ENCODE data around the gene PPBP.
A peak's percentile ranks its signal among the peaks of the same experiment; 100 is the strongest.

The PPBP gene, protein sequence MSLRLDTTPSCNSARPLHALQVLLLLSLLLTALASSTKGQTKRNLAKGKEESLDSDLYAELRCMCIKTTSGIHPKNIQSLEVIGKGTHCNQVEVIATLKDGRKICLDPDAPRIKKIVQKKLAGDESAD

DNA sequence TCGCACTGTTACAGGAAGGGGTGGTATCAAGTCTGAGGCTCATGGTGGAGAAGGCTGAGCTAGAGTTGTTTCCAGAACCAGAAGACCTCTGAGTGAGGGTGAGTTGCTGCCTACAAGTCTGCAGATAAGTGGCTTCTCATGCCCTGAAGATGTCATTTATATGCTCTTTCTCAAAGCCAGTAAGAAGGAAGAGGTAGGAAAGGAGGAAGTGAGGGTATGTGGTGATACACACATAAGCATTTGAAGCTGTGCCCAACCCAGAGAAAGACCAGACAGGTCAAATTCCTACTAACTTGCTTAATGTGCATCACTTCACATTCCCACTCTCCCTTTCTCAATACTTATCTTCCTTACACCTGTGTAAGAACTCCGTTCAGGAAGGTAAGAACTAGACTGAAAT lies at the start of gene PPBP:
PPBP (minus strand) TSS at position 130 of the 400 bp plus-strand sequence; CDS start at position 43, 87 bp downstream.
- no peak for DNase-seq (ENCODE audit: low read depth)
- H3K4me3 ChIP-seq (ENCODE audit: low read depth, low read length), result no peak within 1 kb of the TSS
- TF ChIP-seq, protein P1, sequence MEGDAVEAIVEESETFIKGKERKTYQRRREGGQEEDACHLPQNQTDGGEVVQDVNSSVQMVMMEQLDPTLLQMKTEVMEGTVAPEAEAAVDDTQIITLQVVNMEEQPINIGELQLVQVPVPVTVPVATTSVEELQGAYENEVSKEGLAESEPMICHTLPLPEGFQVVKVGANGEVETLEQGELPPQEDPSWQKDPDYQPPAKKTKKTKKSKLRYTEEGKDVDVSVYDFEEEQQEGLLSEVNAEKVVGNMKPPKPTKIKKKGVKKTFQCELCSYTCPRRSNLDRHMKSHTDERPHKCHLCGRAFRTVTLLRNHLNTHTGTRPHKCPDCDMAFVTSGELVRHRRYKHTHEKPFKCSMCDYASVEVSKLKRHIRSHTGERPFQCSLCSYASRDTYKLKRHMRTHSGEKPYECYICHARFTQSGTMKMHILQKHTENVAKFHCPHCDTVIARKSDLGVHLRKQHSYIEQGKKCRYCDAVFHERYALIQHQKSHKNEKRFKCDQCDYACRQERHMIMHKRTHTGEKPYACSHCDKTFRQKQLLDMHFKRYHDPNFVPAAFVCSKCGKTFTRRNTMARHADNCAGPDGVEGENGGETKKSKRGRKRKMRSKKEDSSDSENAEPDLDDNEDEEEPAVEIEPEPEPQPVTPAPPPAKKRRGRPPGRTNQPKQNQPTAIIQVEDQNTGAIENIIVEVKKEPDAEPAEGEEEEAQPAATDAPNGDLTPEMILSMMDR (conservative IDR thresholded peaks at IDR 0.05; ENCODE audit: low read depth, low read length), result no peak

DNA sequence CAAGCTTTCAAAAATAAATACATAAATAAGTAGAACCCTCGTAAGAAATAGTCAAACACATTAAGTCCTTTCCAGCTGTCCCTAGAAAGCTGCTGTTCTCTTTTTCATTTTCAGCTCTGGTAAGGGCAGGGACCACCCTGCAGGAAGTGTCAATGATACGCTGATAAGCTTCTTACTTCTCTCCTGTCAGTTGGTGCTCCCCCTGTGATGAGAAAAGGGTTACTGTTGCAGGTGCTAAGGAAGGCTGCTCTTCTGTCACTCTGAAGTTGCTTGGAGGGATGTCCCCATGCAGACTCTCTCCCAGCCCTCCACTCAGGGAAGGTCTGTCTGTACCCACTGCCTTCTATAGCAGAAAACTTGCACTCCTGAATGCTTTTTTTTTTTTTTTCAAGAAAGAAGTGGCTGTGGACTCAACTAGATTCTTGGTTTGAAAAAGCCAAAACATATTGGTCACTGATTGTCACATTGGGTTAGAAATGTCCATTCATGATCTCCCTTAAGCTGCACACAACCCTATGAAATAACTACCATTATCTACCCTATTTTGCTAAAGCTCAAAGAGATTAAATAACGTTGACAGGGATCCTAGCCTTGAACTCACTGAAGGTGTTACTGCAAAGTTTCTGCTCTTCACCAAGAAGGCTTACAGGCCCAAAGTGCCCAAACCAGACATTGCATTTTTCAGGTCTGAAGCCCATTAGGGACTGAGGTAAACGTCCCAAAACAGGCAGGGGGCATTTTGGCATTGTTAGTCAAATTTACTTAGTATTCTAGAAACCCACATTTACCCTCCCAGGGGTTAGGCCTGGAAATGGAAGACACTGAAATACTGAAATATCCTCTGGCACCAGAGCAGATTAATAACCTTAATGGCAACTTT lies 49.3 kb upstream of the PPBP start:
- DNase-seq (ENCODE audit: low read depth), result no peak
- H3K4me3 ChIP-seq (ENCODE audit: low read depth, low read length), result peak overlapping the region; percentile 82
- TF ChIP-seq, protein P1 (conservative IDR thresholded peaks at IDR 0.05; ENCODE audit: low read depth, low read length), result no peak

DNA sequence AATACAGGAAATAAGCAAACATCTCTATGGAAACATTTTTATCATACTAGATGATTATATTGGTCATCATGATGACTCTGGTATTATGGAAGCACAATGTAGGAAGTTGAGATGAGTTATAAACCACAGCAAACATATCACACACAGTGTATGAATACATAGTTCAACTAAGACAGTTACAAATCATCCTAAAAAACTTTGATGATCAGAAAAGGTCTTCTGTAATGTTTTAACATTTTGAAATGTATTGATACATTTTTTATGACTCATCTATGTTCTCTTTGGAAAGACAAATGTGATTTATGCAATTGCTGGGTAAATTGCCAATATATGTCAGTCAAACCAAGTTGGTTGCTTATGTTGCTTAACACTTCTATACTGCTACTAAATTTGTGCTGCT lies 45.7 kb upstream of the PPBP start:
- TF ChIP-seq, protein P1 (conservative IDR thresholded peaks at IDR 0.05; ENCODE audit: low read depth, low read length), result no peak
- no peak for DNase-seq (ENCODE audit: low read depth)
- H3K4me3 ChIP-seq (ENCODE audit: low read depth, low read length), result no peak overlapping the region

DNA sequence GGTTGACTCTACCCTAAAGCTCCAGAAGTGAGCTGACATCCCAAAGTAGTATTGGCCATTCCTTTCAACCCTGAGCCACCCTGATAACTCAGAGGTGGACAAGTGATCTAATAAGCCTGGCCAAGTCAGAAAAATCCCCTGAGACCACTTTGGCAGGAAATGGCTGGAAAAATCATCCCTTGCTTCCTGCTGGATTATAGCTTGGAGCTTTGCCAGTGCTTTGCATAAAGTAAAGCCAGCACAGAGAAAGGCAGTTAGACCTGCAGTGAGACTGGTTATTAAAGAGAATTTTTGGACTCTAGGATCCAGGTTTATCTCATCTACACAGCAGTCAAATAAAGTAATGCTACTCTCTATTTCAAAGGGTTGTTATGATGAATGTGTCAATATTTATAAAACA lies 44.1 kb upstream of the PPBP start:
- TF ChIP-seq, protein P1 (conservative IDR thresholded peaks at IDR 0.05; ENCODE audit: low read depth, low read length), result no peak
- H3K4me3 ChIP-seq (ENCODE audit: low read depth, low read length), result no peak overlapping the region
- DNase-seq (ENCODE audit: low read depth), result no peak

DNA sequence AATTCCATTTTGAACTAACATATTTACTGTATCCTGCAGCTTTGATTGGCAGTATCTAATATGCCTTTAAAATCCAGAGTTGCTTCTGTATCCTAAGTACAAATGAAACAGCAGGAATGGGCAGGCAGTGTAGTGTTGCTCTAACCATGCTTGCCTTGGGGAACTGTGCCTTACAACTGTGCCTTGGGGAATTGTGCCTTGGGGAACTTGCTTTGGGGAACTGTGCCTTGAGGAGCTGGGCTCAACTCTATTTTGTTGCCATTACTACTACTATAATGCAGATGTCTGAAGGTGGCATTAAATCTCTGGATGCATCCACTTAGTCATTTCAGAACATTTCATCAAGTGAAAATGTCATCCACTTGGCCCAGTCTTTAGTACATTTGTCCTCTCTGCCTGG lies 43.6 kb upstream of the PPBP start:
- no peak for DNase-seq (ENCODE audit: low read depth)
- TF ChIP-seq, protein P1 (conservative IDR thresholded peaks at IDR 0.05; ENCODE audit: low read depth, low read length), result no peak
- H3K4me3 ChIP-seq (ENCODE audit: low read depth, low read length), result no peak overlapping the region

DNA sequence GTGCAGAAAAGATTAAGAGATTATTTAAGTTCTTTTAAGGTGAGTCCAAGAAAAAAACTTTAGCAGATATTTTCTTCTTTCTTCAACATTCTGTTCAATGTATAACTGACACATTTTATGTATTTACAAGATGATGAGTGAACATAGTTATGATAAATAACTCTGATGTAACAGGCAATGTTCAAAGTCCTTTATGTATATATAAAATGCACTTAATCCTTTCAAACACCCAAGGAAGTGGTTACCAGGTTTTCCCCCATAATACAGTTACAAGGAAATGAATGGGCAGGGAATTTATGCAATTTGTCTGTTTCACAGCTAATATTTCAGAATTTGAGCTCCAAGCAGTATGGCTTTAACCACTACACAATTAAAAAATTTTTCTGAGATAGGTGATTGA lies 42.3 kb upstream of the PPBP start:
- no peak overlapping the region for H3K4me3 ChIP-seq (ENCODE audit: low read depth, low read length)
- TF ChIP-seq, protein P1 (conservative IDR thresholded peaks at IDR 0.05; ENCODE audit: low read depth, low read length), result no peak
- no peak for DNase-seq (ENCODE audit: low read depth)

All from choroid plexus epithelial cell (primary cell).